Mesothelial cell of epicardium (in vitro differentiated cells): Measurements from ENCODE around the gene TSPAN16. TPM values are rescaled to one million over a fixed set of nuclear protein-coding genes. Genes with fewer than 3 reads are reported as not detected.
"Not testable (repeated sequence)": the region's sequence is repeated elsewhere in the genome, so short reads cannot be mapped to it uniquely, and the experiment has no call there.

Experiments
- DNase-seq, 2 experiments: peaks; one replicate each; pipeline ENCODE4 v3.0.0; 2021; ENCODE audit warnings: low spot score in 2 of 2; ENCODE audit not compliant: unreplicated experiment in 2 of 2
- H3K27ac Mint-ChIP-seq: 2 replicates; pipeline ENCODE4 v1.8.0; 2021; ENCODE audit warnings: mixed read lengths
- H3K27me3 Mint-ChIP-seq: 2 replicates; pipeline ENCODE4 v1.8.0; 2021; ENCODE audit warnings: low read depth, mixed read lengths
- H3K36me3 Mint-ChIP-seq: 2 replicates; pipeline ENCODE4 v1.8.0; 2021; ENCODE audit warnings: mixed read lengths
- H3K4me1 Mint-ChIP-seq: 2 replicates; pipeline ENCODE4 v1.8.0; 2021; ENCODE audit warnings: mixed read lengths
- H3K4me3 Mint-ChIP-seq: 2 replicates; pipeline ENCODE4 v1.8.0; 2021; ENCODE audit warnings: mild to moderate bottlenecking, moderate library complexity, mixed read lengths
- H3K9me3 Mint-ChIP-seq: 2 replicates; pipeline ENCODE4 v1.8.0; 2021; ENCODE audit warnings: mixed read lengths
- CTCF ChIP-seq: fragments of 200-600 bp; sonication (generic); IDR thresholded peaks from one replicate; pipeline ENCODE4 v1.5.0; 2021; ENCODE audit warnings: antibody characterized with exemption; ENCODE audit not compliant: unreplicated experiment
- total RNA-seq: library from RNA; stranded (reverse); gene quantifications from 3 replicates; pipeline ENCODE4 v1.2.1, GENCODE V29; 2021

Gene TSPAN16
- total RNA-seq, 1 donor from 2014 or later, result not detected

- H3K36me3 Mint-ChIP-seq, result peaks cover 6% of the 10 kb centered on the region
These were observed 49.3 kb downstream of the TSPAN16 start for GRCh38 chr19:11345122-11345803.

GRCh38 chr19:11346104-11346940 lies 50.4 kb downstream of the TSPAN16 start, which contains the start of the genes CCDC159 and TMEM205:
TSS of gene CCDC159 (plus strand) at chr19:11346519. CDS start at chr19:11346607, 88 bp downstream.
TSS of gene TMEM205 (minus strand) at chr19:11346268. CDS start at chr19:11345619, 649 bp downstream.
- no peak for TF ChIP-seq CTCF
- H3K27ac Mint-ChIP-seq, result peak within 1 kb of the TSS; percentile 94
- peaks cover 6% of the 10 kb centered on the region for H3K36me3 Mint-ChIP-seq
- peaks cover 23% of the 10 kb centered on the region for H3K4me1 Mint-ChIP-seq
- peak within 1 kb of the TSS; percentile 97 for H3K4me3 Mint-ChIP-seq
- peaks cover 3% of the 10 kb centered on the region for H3K27me3 Mint-ChIP-seq
- peak; percentile 95 to 96 for DNase-seq
- peaks cover 10% of the 10 kb centered on the region for H3K9me3 Mint-ChIP-seq

More at GRCh38 chr19:11345122-11345803, 49.3 kb downstream of the TSPAN16 start:
- Mint-ChIP-seq H3K9me3 (peaks cover 10% of the 10 kb centered on the region), H3K4me1 (peaks cover 23% of the 10 kb centered on the region), H3K27ac (peak overlapping the region; percentile 94), H3K4me3 (peak overlapping the region; percentile 97), H3K27me3 (no peaks in the 10 kb centered on the region)
- DNase-seq, result no peak
- no peak for TF ChIP-seq CTCF

- peaks cover 23% of the 10 kb centered on the region for H3K4me1 Mint-ChIP-seq
- peaks cover 3% of the 10 kb centered on the region for H3K36me3 Mint-ChIP-seq
- H3K4me3 Mint-ChIP-seq, result peak overlapping the region; percentile 97
- H3K9me3 Mint-ChIP-seq, result peaks cover 10% of the 10 kb centered on the region
- peak overlapping the region; percentile 94 for H3K27ac Mint-ChIP-seq
- TF ChIP-seq CTCF, result no peak
- peaks cover 3% of the 10 kb centered on the region for H3K27me3 Mint-ChIP-seq
- no peak for DNase-seq
These were observed 51.6 kb downstream of the TSPAN16 start for GRCh38 chr19:11347546-11348039.

- H3K27ac Mint-ChIP-seq, result no peak overlapping the region
- no peak overlapping the region for H3K4me3 Mint-ChIP-seq
- peaks cover 23% of the 10 kb centered on the region for H3K4me1 Mint-ChIP-seq
- peaks cover 3% of the 10 kb centered on the region for H3K27me3 Mint-ChIP-seq
- no peak for TF ChIP-seq CTCF
- peaks cover 2% of the 10 kb centered on the region for H3K36me3 Mint-ChIP-seq
- H3K9me3 Mint-ChIP-seq, result peaks cover 10% of the 10 kb centered on the region
- DNase-seq, result no peak
These were observed 53.2 kb downstream of the TSPAN16 start for GRCh38 chr19:11349171-11349570.

GRCh38 chr19:11354102-11354501 lies 58.1 kb downstream of the TSPAN16 start:
- DNase-seq, H3K36me3 Mint-ChIP-seq, H3K9me3 Mint-ChIP-seq, H3K27ac Mint-ChIP-seq, H3K4me1 Mint-ChIP-seq: not testable (repeated sequence)
- Mint-ChIP-seq H3K4me3 (peak overlapping the region; percentile 38), H3K27me3 (peaks cover 30% of the 10 kb centered on the region)
